Tibial nerve (tissue), 4 donors: ENCODE results near the gene PCSK5.

Experiments
- CTCF ChIP-seq, 5 experiments: fragments of 200-600 bp in 3 of 5; fragments of 450-650 bp in 2 of 5; sonication (generic) in 3 of 5; IDR thresholded peaks; one replicate each; pipeline ENCODE4 v1.5.1; 2016 to 2019; ENCODE audit warnings: antibody characterized with exemption in 5 of 5, mild to moderate bottlenecking in 3 of 5, moderate library complexity in 2 of 5
- EP300 ChIP-seq, 2 donors: sonication (generic); formaldehyde crosslinking; IDR thresholded peaks; one replicate each; pipeline ENCODE4 v1.6.1; 2017; ENCODE audit warnings: antibody characterized with exemption in 2 of 2, mild to moderate bottlenecking in 1 of 2
- POLR2A ChIP-seq, 2 donors: fragments of 450-650 bp; IDR thresholded peaks; one replicate each; pipeline ENCODE4 v1.6.1; 2017; ENCODE audit warnings: antibody characterized with exemption in 2 of 2, mild to moderate bottlenecking in 2 of 2, moderate library complexity in 2 of 2

DNA sequence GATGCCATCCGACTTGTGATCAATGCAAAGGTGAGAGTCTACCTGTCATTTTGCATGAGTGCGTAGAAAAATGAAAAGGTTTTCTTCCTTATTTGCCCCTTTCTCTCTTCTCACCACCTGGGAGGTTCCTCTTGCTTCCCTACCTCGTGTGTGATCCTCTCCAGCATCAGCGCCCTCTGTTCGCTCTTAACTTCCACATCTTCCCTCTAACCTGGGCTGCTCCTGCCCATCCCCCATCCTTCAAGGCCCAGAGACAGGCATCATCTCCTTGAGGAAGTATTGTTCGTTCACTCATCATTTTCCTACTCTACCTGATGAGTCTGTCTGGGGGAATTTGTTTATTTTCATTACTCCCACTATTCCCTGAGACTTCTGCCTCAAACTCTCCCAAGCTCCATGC, 447.9 kb downstream of the PCSK5 start:
- TF ChIP-seq CTCF (IDR thresholded peaks at IDR 0.05) (no peak), EP300 (IDR thresholded peaks at IDR 0.05) (no peak), POLR2A (IDR thresholded peaks at IDR 0.05) (no peak)
